Measurements from ENCODE around the gene NXPH2. TPM values are rescaled to one million over a fixed set of nuclear protein-coding genes. Genes with fewer than 3 reads are reported as not detected.
A peak's percentile ranks its signal among the peaks of the same experiment; 100 is the strongest.

The NXPH2 gene
- total RNA-seq, 2 donors from 2014 or later, result not detected

GRCh38 chr2:138818556-138818955 lies 38.4 kb upstream of the NXPH2 start:
- ATAC-seq (ENCODE audit: insufficient number of reproducible peaks, low FRiP score, low read depth), result no peak
- DNase-seq (ENCODE audit: low spot score), result no peak
- TF ChIP-seq CTCF (IDR thresholded peaks at IDR 0.05), result no peak
- H3K4me1 ChIP-seq (ENCODE audit: control insufficient read depth in 1 of 2, low read depth in 2 of 2), result no peaks in the 10 kb centered on the region
- no peaks in the 10 kb centered on the region for H3K27me3 ChIP-seq (replicated peaks; ENCODE audit: insufficient read depth)
- H3K36me3 ChIP-seq, result no peaks in the 10 kb centered on the region
- no peak overlapping the region for H3K4me3 ChIP-seq
- H3K9me3 ChIP-seq, result no peaks in the 10 kb centered on the region
- H3K27ac ChIP-seq, result no peak overlapping the region

GRCh38 chr2:138814123-138814898 lies 34.1 kb upstream of the NXPH2 start:
- no peak overlapping the region for H3K27ac ChIP-seq
- no peaks in the 10 kb centered on the region for H3K36me3 ChIP-seq
- no peaks in the 10 kb centered on the region for H3K4me1 ChIP-seq (ENCODE audit: control insufficient read depth in 1 of 2, low read depth in 2 of 2)
- H3K4me3 ChIP-seq, result no peak overlapping the region
- DNase-seq (ENCODE audit: low spot score) (no peak), ATAC-seq (ENCODE audit: insufficient number of reproducible peaks, low FRiP score, low read depth) (no peak)
- TF ChIP-seq CTCF (IDR thresholded peaks at IDR 0.05), result no peak
- no peaks in the 10 kb centered on the region for H3K9me3 ChIP-seq
- no peaks in the 10 kb centered on the region for H3K27me3 ChIP-seq (replicated peaks; ENCODE audit: insufficient read depth)

GRCh38 chr2:138811431-138811830 lies 31.2 kb upstream of the NXPH2 start:
- Histone ChIP-seq H3K27ac (no peak overlapping the region), H3K36me3 (no peaks in the 10 kb centered on the region), H3K4me1 (ENCODE audit: control insufficient read depth in 1 of 2, low read depth in 2 of 2) (no peaks in the 10 kb centered on the region), H3K9me3 (no peaks in the 10 kb centered on the region), H3K4me3 (no peak overlapping the region), H3K27me3 (replicated peaks; ENCODE audit: insufficient read depth) (no peaks in the 10 kb centered on the region)
- DNase-seq (ENCODE audit: low spot score) (no peak), ATAC-seq (ENCODE audit: insufficient number of reproducible peaks, low FRiP score, low read depth) (no peak)
- TF ChIP-seq CTCF (IDR thresholded peaks at IDR 0.05), result no peak

GRCh38 chr2:138794724-138795123 lies 14.5 kb upstream of the NXPH2 start:
- Histone ChIP-seq H3K4me3 (no peak overlapping the region), H3K27me3 (replicated peaks; ENCODE audit: insufficient read depth) (no peaks in the 10 kb centered on the region), H3K36me3 (no peaks in the 10 kb centered on the region), H3K27ac (no peak overlapping the region), H3K4me1 (ENCODE audit: control insufficient read depth in 1 of 2, low read depth in 2 of 2) (no peaks in the 10 kb centered on the region), H3K9me3 (no peaks in the 10 kb centered on the region)
- no peak for DNase-seq (ENCODE audit: low spot score)
- TF ChIP-seq CTCF (IDR thresholded peaks at IDR 0.05), result no peak
- ATAC-seq (ENCODE audit: insufficient number of reproducible peaks, low FRiP score, low read depth), result no peak

GRCh38 chr2:138787053-138787666 lies 7.0 kb upstream of the NXPH2 start:
- no peak for DNase-seq (ENCODE audit: low spot score)
- H3K27ac ChIP-seq, result no peak overlapping the region
- H3K4me3 ChIP-seq, result no peak overlapping the region
- H3K36me3 ChIP-seq, result no peaks in the 10 kb centered on the region
- H3K4me1 ChIP-seq (ENCODE audit: control insufficient read depth in 1 of 2, low read depth in 2 of 2), result no peaks in the 10 kb centered on the region
- H3K27me3 ChIP-seq (replicated peaks; ENCODE audit: insufficient read depth), result no peaks in the 10 kb centered on the region
- ATAC-seq (ENCODE audit: insufficient number of reproducible peaks, low FRiP score, low read depth), result no peak
- TF ChIP-seq CTCF (IDR thresholded peaks at IDR 0.05), result peak; percentile 60
- no peaks in the 10 kb centered on the region for H3K9me3 ChIP-seq

All from thoracic aorta (tissue), 2 donors.